GM13976 (cell line): ENCODE measurements around the gene EGFLAM.
A peak's percentile ranks its signal among the peaks of the same experiment; 100 is the strongest.

Source experiments
- DNase-seq: peaks from one replicate; pipeline ENCODE4 v3.0.0; 2012; ENCODE audit warnings: low spot score
- CTCF ChIP-seq: IDR thresholded peaks from 2 replicates; pipeline ENCODE4 v1.5.1; 2012; ENCODE audit warnings: borderline replicate concordance, mild to moderate bottlenecking; ENCODE audit not compliant: insufficient read depth; ENCODE audit errors: extremely low read depth, missing control alignments, control extremely low read depth
- in situ Hi-C: fragments of 300-500 bp; cut with MboI; formaldehyde crosslinking; loops from one replicate; pipeline ENCODE4 v1.12.0; 2022; ENCODE audit warnings: low sequenced_read_pairs, mixed read lengths, inconsistent platforms; ENCODE audit not compliant: unreplicated experiment

The EGFLAM gene

GRCh38 chr5:38458174-38458573 lies 199.8 kb downstream of the EGFLAM start:
- in situ Hi-C loops = no loop called here
- TF ChIP-seq CTCF = no peak
- DNase-seq = no peak

DNA sequence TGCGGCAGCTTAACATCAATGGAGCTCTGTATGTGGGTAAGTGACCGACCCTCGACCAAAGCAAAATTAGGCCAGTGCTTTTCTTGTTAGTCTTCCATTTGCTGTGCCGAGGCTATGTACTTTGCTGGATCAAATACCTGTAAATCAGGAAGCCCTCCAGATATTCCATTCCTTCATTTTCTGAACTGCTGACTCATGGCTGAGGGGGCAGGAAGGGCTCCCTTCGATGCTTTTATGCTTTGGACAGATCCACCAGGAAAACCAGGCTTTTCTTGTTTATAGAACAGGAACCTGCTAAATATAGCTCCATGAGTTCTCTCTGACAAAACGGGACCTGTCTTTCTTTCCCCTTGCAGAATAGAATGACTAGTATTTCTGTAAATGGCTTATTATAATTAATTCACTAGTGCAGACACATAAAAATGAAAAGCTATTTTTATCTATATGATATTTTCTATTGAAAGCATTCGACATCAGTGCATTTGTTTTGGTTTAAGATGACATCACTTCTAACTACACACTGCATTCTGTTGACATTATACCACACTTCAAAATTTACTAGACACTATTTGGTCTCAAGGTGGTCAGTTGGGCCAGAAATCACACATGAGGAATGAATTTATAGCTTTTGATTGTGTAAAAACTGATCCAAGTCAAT lies 204.7 kb downstream of the EGFLAM start:
- in situ Hi-C loops = no loop called here
- DNase-seq = no peak
- no peak for TF ChIP-seq CTCF

DNA sequence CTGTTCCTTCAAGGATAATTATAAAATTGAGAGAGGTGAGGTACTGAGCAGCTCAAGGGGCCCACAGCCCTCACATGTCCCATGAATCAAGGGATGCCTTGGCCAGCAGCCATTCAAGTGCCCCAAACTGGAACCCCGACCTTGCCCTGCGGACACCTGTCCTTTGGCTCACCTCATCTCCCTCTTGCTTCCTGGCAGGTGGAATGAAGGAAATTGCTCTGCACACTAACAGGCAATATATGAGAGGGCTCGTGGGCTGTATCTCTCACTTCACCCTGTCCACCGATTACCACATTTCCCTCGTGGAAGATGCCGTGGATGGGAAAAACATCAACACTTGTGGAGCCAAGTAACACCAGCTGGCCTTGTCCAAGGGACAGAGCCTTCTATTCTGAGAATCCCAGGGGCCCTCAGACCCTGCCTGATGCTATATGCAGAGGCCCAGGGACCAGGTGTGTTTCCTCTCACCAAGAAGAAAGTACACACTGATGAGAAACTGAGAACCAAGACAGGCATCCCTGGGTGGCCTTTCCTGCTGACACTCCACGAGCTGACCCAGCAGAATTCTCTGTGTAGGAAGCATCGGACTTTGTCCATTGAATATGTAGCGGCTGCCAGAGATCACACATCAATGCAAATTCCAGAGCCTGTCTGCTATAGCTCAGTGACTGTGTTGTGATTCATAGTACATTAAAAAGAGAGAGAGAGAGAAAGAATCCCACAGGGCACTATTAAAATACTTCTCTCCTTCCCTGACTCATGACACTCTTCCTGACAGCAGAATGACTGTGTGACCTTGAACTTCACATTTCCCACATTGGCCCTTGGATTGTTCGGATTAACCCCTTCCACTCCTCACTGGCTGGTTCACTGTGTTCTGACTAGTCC lies 205.5 kb downstream of the EGFLAM start:
- TF ChIP-seq CTCF = no peak
- in situ Hi-C loops = no loop called here
- DNase-seq = no peak

GRCh38 chr5:38465061-38465460 lies 206.7 kb downstream of the EGFLAM start:
- no peak for TF ChIP-seq CTCF
- in situ Hi-C loops = no loop called here

DNA sequence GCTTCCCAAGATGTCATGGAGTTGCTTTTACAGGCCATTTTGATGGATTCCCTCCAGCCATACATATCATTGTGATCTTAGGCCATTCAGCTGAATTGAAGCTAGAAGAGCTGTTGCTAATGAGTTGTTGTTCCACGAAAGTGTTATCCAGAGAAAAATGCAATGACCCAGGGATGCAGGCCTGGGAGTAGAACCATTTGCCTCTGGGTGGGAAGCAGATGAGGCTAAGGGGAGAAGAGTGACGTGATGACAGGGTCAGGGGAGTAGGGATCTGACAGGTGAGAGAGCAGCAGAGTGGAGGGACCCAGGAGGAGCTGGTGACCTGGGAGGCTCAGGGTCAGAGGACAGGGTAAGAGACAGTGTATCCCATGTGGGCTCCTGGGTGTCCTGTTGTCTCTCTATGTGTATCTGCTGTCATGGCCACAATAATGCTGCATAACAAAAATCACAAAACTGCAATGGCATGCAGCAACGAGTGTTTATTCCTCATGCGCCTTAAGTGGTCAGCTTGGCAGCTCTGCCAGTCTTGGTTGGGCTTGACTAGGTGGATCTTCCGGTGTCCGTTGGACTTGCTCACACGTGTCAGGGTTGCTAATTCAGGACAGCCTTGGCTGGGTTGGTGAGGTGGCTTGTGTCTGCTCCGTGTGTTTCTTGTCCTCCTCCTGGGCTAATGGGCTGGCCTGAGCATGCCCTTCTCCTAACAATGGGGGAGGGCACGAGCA lies 207.5 kb downstream of the EGFLAM start:
- TF ChIP-seq CTCF = no peak
- no peak for DNase-seq
- in situ Hi-C loops = no loop called here

More at GRCh38 chr5:38465061-38465460, 206.7 kb downstream of the EGFLAM start:
- no peak for DNase-seq

DNA sequence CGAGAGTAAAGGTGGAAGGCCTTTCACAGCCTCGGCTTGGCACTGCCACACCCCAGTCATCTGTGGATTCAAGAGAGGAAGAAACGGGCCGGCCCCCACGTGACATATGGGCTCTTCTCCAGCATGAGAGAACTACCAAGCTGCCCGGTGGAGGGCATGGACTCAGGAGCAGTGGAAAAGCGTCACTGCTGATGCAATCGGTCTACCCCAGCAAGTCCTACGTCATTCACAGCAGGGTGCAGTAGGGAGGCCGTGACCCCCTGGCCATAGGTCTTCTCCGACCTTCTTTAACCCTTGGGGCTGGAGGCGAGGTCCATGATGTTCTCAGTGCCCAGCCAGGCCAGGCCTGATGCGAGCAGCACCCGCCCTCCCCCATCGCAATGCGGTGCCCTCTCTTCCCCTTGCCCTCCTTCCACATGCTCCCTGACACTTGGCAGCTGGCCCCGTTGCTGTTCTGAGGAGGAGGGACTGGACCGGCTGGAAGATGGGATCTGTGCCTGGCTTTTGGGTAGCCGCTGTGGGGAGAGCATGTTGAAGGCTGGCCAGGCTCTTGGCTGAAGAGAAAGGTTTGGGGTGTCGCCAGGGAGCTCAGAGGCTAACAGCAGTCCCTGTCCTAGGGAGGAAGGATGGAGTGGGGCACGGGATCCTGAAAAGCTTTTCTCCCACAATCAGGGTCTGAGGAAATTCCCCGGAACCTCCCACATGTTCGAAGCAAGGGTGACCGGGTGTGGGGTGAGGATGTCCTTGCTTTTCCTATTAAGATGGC lies 208.2 kb downstream of the EGFLAM start:
- peak; percentile 33 for DNase-seq
- TF ChIP-seq CTCF = no peak
- in situ Hi-C loops = no loop called here
